Renal cortex interstitium (tissue), 11 donors: ENCODE results near the gene PLA2G6. TPM values are rescaled to one million over a fixed set of nuclear protein-coding genes. Genes with fewer than 3 reads are reported as not detected.

Experiments used
- DNase-seq, 11 donors: peaks; one replicate each; pipeline ENCODE4 v3.0.0-alpha.2; 2013; ENCODE audit warnings: low read depth in 9 of 11, low spot score in 4 of 11; ENCODE audit errors: extremely low read depth in 1 of 11
- polyA plus RNA-seq, 3 donors: library from polyadenylated mRNA; unstranded; fragments of 120-200 nt; gene quantifications; one replicate each; pipeline ENCODE4 v1.2.1, GENCODE V29; 2013; ENCODE audit not compliant: insufficient read length in 3 of 3

The PLA2G6 gene
- polyA plus RNA-seq, 3 donors: 41.5 to 81.8 (median 44.7) TPM

GRCh38 chr22:38069372-38070249 is 112.0 kb downstream of the PLA2G6 start:
- DNase-seq: no peak

GRCh38 chr22:38068641-38069371 is 112.8 kb downstream of the PLA2G6 start:
- DNase-seq: no peak

- no peak for DNase-seq
Measured at GRCh38 chr22:38067761-38068360, 113.8 kb downstream of the PLA2G6 start.

GRCh38 chr22:38067028-38067415 is 114.6 kb downstream of the PLA2G6 start:
- no peak for DNase-seq

- no peak for DNase-seq
Measured at GRCh38 chr22:38066381-38067027, 115.1 kb downstream of the PLA2G6 start.

- no peak for DNase-seq
Measured at GRCh38 chr22:38065539-38065938, 116.1 kb downstream of the PLA2G6 start.

GRCh38 chr22:38062791-38063190 is 118.8 kb downstream of the PLA2G6 start:
- DNase-seq: no peak

Other genes with a start within 250 kb of the PLA2G6 start
- 1 to 10 TPM; 5.3 to 7.1 (median 5.5) TPM for gene C22orf23, start 228.2 kb downstream of the PLA2G6 start, polyA plus RNA-seq
- 10 to 100 TPM; 65.2 to 86.6 (median 69.3) TPM for gene POLR2F, start 228.1 kb downstream of the PLA2G6 start, polyA plus RNA-seq
- gene SOX10, start 197.3 kb downstream of the PLA2G6 start, polyA plus RNA-seq: 1 to 10 TPM in 1 of 3 donors, under 1 TPM in 2; 0.70 to 1.3 (median 0.79) TPM
- 10 to 100 TPM; 30.2 to 45.6 (median 38.0) TPM for gene PICK1, start 124.4 kb downstream of the PLA2G6 start, polyA plus RNA-seq
- gene SLC16A8, start 97.6 kb downstream of the PLA2G6 start, polyA plus RNA-seq: 1 to 10 TPM; 1.4 to 2.7 (median 1.9) TPM
- 10 to 100 TPM in 1 of 3 donors, 1 to 10 TPM in 2; 5.8 to 11.3 (median 7.5) TPM for gene BAIAP2L2, start 71.1 kb downstream of the PLA2G6 start, polyA plus RNA-seq
- gene MAFF, start 20.2 kb upstream of the PLA2G6 start, polyA plus RNA-seq: 1 to 10 TPM; 2.6 to 6.6 (median 3.1) TPM
- 10 to 100 TPM; 39.8 to 42.2 (median 42.0) TPM for gene TMEM184B, start 91.2 kb upstream of the PLA2G6 start, polyA plus RNA-seq
- 100 to 1,000 TPM; 111 to 189 (median 145) TPM for gene CSNK1E, start 135.6 kb upstream of the PLA2G6 start, polyA plus RNA-seq